K562 (cell line): ENCODE data around the gene EXOSC6. TPM values are rescaled to one million over a fixed set of nuclear protein-coding genes. Genes with fewer than 3 reads are reported as not detected.

Source experiments
- CEBPB ChIP-seq: fragments of 450-650 bp; IDR thresholded peaks from 2 replicates; pipeline ENCODE4 v1.6.1; 2016; ENCODE audit warnings: missing genetic modification characterization, missing compliant biosample characterization
- MGA ChIP-seq: fragments of 450-650 bp; IDR thresholded peaks from 2 replicates; pipeline ENCODE4 v1.6.1; 2016; ENCODE audit warnings: mild to moderate bottlenecking, moderate library complexity
- PKNOX1 ChIP-seq: fragments of 450-650 bp; IDR thresholded peaks from 2 replicates; pipeline ENCODE4 v1.6.1; 2016
- POLR2B ChIP-seq: fragments of 450-650 bp; IDR thresholded peaks from 2 replicates; pipeline ENCODE4 v1.6.1; 2018; ENCODE audit warnings: low read depth; ENCODE audit not compliant: partially characterized antibody
- SAP30 ChIP-seq: fragments of 200-600 bp; sonication (generic); IDR thresholded peaks from 2 replicates; pipeline ENCODE4 v1.6.1; 2012; ENCODE audit warnings: borderline replicate concordance, low read depth, mild to moderate bottlenecking, moderate library complexity, low read length, control low read depth, inconsistent platforms; ENCODE audit not compliant: insufficient read depth, poor library complexity, severe bottlenecking
- ZNF395 ChIP-seq: fragments of 200-800 bp; sonication (Bioruptor generic); IDR thresholded peaks from 2 replicates; pipeline ENCODE4 v1.6.1; 2017; ENCODE audit warnings: missing genetic modification characterization, missing compliant biosample characterization
- ZNF449 ChIP-seq: fragments of 250-450 bp; sonication (Bioruptor Pico); IDR thresholded peaks from 2 replicates; pipeline ENCODE4 v1.8.0; 2022; ENCODE audit warnings: moderate library complexity, mild to moderate bottlenecking, inconsistent platforms
- ZNF511 ChIP-seq: sonication (generic); formaldehyde crosslinking; IDR thresholded peaks from 2 replicates; pipeline ENCODE4 v1.8.0; 2022; ENCODE audit warnings: mild to moderate bottlenecking, missing genetic modification reagents
- polyA plus RNA-seq, 8 experiments: library from polyadenylated mRNA; depleted of rRNA in 4 of 8; stranded (reverse) in 5 of 8; unstranded in 3 of 8; fragments of >200 nt; fragmentation: Nextera tagmentation in 2 of 8; fragmentation: Illumina TruSeq in 1 of 8; extraction: Ambion mirVana in 2 of 8; extraction: Trizol in 1 of 8; gene quantifications; 2 replicates each; pipeline versions ENCODE4 v1.2.1 to v1.2.3, GENCODE V29; 2011 to 2014; ENCODE audit warnings: inconsistent platforms in 1 of 8, missing spikeins in 1 of 8
- total RNA-seq, 7 experiments: library from RNA; depleted of rRNA in 6 of 7; stranded (reverse); fragments of >200 nt in 6 of 7; fragmentation: Illumina TruSeq in 2 of 7; extraction: Trizol in 2 of 7; gene quantifications; 2 replicates each; pipeline versions ENCODE4 v1.2.1 to v1.2.3, GENCODE V29; 2011 to 2021; ENCODE audit warnings: low replicate concordance in 1 of 7

Gene EXOSC6
- total and polyA plus RNA-seq, 9 of the 15 experiments (the other 6 are each of a cell fraction or from before 2014, with no cell fraction given): 9.2 to 29.0 (median 15.6) TPM

GRCh38 chr16:70298988-70299938, 47.5 kb upstream of the EXOSC6 start, which contains the start of gene DDX19B (continued):
- TF ChIP-seq SAP30 (peak; percentile 51), MGA (peak; percentile 79), PKNOX1 (peak; percentile 40), ZNF395 (CRISPR knock-in tag) (0 out of 2 replicates have a peak, but pooled peaks have one; percentile 40), ZNF449 (CRISPR knock-in tag) (no peak), POLR2B (peak; percentile 59), ZNF511 (peak; percentile 39; the same call in 1 of the 2 replicates), CEBPB (tag) (peak; percentile 48)
